Transverse colon (tissue), 4 donors: ENCODE results near the gene ALOX5AP. TPM values are rescaled to one million over a fixed set of nuclear protein-coding genes. Genes with fewer than 3 reads are reported as not detected.

Experiments used
- DNase-seq: peaks from one replicate; pipeline ENCODE4 v3.0.0-alpha.2; 2019
- H3K27ac ChIP-seq, 4 donors: fragments of 200-600 bp; sonication (generic); 2 replicates each; pipeline ENCODE4 v1.5.1; 2016 to 2018; ENCODE audit warnings: inconsistent platforms in 4 of 4
- H3K27me3 ChIP-seq: fragments of 200-600 bp; sonication (generic); 2 replicates; pipeline ENCODE4 v1.5.1; 2017; ENCODE audit warnings: inconsistent platforms
- H3K36me3 ChIP-seq, 4 donors: fragments of 200-600 bp; sonication (generic); 2 replicates each; pipeline ENCODE4 v1.5.1; 2017 to 2019; ENCODE audit warnings: inconsistent platforms in 4 of 4
- H3K4me1 ChIP-seq, 4 donors: fragments of 200-600 bp; sonication (generic); 2 replicates each; pipeline ENCODE4 v1.5.1; 2017 to 2020; ENCODE audit warnings: inconsistent platforms in 4 of 4
- H3K4me3 ChIP-seq, 4 donors: fragments of 200-600 bp; sonication (generic); 1 replicate in 1 of 4; 2 replicates in 3 of 4; pipeline versions ENCODE4 v1.5.1 to v1.6.1; 2017 to 2019; ENCODE audit warnings: inconsistent platforms in 4 of 4
- H3K9me3 ChIP-seq, 2 donors: fragments of 200-600 bp; sonication (generic); 2 replicates each; pipeline ENCODE4 v1.5.1; 2017 to 2019; ENCODE audit warnings: inconsistent platforms in 2 of 2
- CTCF ChIP-seq, 5 experiments: fragments of 200-600 bp in 3 of 5; fragments of 450-650 bp in 2 of 5; sonication (generic) in 3 of 5; IDR thresholded peaks; 1 replicate in 2 of 5; 2 replicates in 3 of 5; pipeline ENCODE4 v1.5.1; 2016 to 2017; ENCODE audit warnings: antibody characterized with exemption in 5 of 5, inconsistent platforms in 3 of 5, mild to moderate bottlenecking in 2 of 5, moderate library complexity in 1 of 5
- EP300 ChIP-seq: sonication (generic); formaldehyde crosslinking; IDR thresholded peaks from one replicate; pipeline ENCODE4 v1.6.1; 2017; ENCODE audit warnings: antibody characterized with exemption, low read depth
- POLR2A ChIP-seq: fragments of 450-650 bp; IDR thresholded peaks from one replicate; pipeline ENCODE4 v1.6.1; 2016; ENCODE audit warnings: antibody characterized with exemption, mild to moderate bottlenecking, moderate library complexity
- POLR2AphosphoS5 ChIP-seq, 3 donors: sonication (generic); formaldehyde crosslinking; IDR thresholded peaks; one replicate each; pipeline ENCODE4 v1.6.1; 2016; ENCODE audit warnings: antibody characterized with exemption in 3 of 3
- WGBS, 2 donors: methylation state at CpG; one replicate each; pipeline ENCODE4 v1.1.5; 2018; ENCODE audit warnings: low coverage in 1 of 2; 5-methylcytosine and 5-hydroxymethylcytosine counted together
- in situ Hi-C, 4 donors: fragments of 200-750 bp; cut with MboI; loops; one replicate each; pipeline versions ENCODE4 v1.15.0 to v1.15.1; 2017; ENCODE audit warnings: low sequenced_read_pairs in 3 of 4, low pct_ligation_motif_present in 1 of 4, low pct_unique_long_range_greater_than_20kb in 1 of 4
- intact Hi-C: fragments of 100-400 bp; cut with DNase I; formaldehyde crosslinking; loops from one replicate; pipeline ENCODE4 v1.15.1; 2023; ENCODE audit warnings: low total_unique reads
- total RNA-seq, 4 donors: library from RNA; depleted of rRNA; stranded (reverse); fragments of >200 nt; gene quantifications; one replicate each; pipeline ENCODE4 v1.1.0, GENCODE V29; 2016

Gene ALOX5AP
- total RNA-seq, 4 donors from 2014 or later: 1.2 to 18.7 (median 14.1) TPM

DNA sequence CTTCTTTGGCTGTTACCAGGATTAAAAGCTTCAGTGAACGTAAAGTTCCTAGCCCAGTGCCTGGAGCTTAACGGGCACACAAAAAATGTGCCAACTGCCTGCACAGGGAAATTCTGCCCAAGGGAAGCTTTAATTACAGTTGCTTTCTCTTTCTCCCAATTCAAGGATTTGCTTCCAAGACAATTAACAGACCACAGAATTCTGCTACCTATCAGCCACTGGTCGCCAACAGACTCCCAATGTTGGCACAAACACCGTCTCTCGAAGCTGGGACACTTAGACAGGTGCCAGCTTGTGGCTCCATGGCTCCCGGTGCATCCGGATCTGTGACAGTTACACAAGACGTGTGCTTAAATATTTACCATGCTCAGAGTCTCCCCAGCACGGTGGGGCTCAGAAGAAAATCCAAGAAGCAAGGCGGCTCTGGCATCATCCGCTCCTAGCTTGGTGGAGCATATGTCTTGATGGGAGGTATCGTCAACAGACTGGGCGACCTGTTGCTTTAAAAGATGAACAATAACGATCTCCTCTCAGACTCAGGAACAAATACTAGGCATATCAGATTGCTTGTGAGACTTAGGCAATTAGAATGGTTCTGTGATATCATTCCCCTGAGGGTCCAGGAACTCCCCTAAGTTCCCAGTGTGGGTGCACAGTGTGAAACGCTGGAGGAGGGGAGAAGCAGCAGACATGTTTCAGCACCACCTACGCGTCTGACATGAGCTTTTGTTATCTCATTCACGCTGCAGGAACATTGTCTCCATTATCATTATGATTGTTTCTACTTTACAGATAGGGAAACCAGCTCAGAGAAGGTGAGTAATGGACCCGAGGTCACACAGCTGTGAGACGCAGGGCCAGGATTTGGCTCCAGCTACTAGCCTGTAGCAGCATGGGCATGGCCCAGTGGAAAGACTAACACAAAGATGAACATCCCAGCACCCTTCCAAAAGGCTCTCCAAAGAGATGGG lies 61.6 kb downstream of the ALOX5AP start:
- 43 to 54% methylated on average over 4 to 20 of the region's 20 CpGs for WGBS, 2 donors

GRCh38 chr13:30797847-30798535 lies 62.6 kb downstream of the ALOX5AP start:
- DNase-seq: no peak
- in situ Hi-C loops: loop anchor here (5.0 to 10.0 kb wide), 4 partner anchors 113 to 123 kb away; no protein-coding TSS in a partner anchor
- H3K9me3 ChIP-seq: no peaks in the 10 kb centered on the region
- 93 to 97% methylated on average over 5 to 13 of the region's 13 CpGs for WGBS, 2 donors
- H3K4me1 ChIP-seq: peaks cover 0 to 23% (median 12%) of the 10 kb centered on the region in 4 donors
- no peak overlapping the region for H3K4me3 ChIP-seq
- no peaks in the 10 kb centered on the region for H3K36me3 ChIP-seq
- no peaks in the 10 kb centered on the region for H3K27me3 ChIP-seq
- intact Hi-C loops: loop anchor here (10.0 kb wide), 1 partner anchor 123 kb away; no protein-coding TSS in a partner anchor
- no peak for TF ChIP-seq CTCF (IDR thresholded peaks at IDR 0.05)
- TF ChIP-seq POLR2AphosphoS5 (IDR thresholded peaks at IDR 0.05): no peak
- no peak for TF ChIP-seq EP300
- TF ChIP-seq POLR2A: no peak
- H3K27ac ChIP-seq: peak overlapping the region in 1 of 4 donors; percentile 55

More for the DNA sequence above, 61.6 kb downstream of the ALOX5AP start:
- Histone ChIP-seq H3K36me3 (no peaks in the 10 kb centered on the region), H3K4me1 (peaks cover 0 to 28% (median 8%) of the 10 kb centered on the region in 4 donors), H3K27me3 (no peaks in the 10 kb centered on the region), H3K4me3 (no peak overlapping the region), H3K9me3 (no peaks in the 10 kb centered on the region), H3K27ac (no peak overlapping the region)
- in situ Hi-C loops: loop anchor here (5.0 to 10.0 kb wide), 4 partner anchors 112 to 122 kb away; no protein-coding TSS in a partner anchor
- DNase-seq: no peak
- intact Hi-C loops: loop anchor here (10.0 kb wide), 1 partner anchor 122 kb away; no protein-coding TSS in a partner anchor
- TF ChIP-seq POLR2A: no peak
- TF ChIP-seq POLR2AphosphoS5 (IDR thresholded peaks at IDR 0.05): no peak
- no peak for TF ChIP-seq CTCF (IDR thresholded peaks at IDR 0.05)
- TF ChIP-seq EP300: no peak

GRCh38 chr13:30798776-30799355 lies 63.5 kb downstream of the ALOX5AP start:
- peaks cover 0 to 30% (median 18%) of the 10 kb centered on the region in 4 donors for H3K4me1 ChIP-seq
- H3K27me3 ChIP-seq: no peaks in the 10 kb centered on the region
- TF ChIP-seq EP300 (no peak), CTCF (IDR thresholded peaks at IDR 0.05) (no peak)
- no peak overlapping the region for H3K4me3 ChIP-seq
- no peaks in the 10 kb centered on the region for H3K36me3 ChIP-seq
- 75 to 78% methylated on average over 6 to 11 of the region's 11 CpGs for WGBS, 2 donors
- intact Hi-C loops: loop anchor here (10.0 kb wide), 1 partner anchor 124 kb away; no protein-coding TSS in a partner anchor
- no peaks in the 10 kb centered on the region for H3K9me3 ChIP-seq
- DNase-seq: no peak
- peak overlapping the region in 3 of 4 donors; percentile 12 to 55 (median 28) for H3K27ac ChIP-seq
- in situ Hi-C loops: loop anchor here (5.0 to 10.0 kb wide), 4 partner anchors 114 to 124 kb away; no protein-coding TSS in a partner anchor
